Hippocampal formation (tissue), 2 donors: ENCODE data around the gene GMCL1.

Source experiments
- DNase-seq, 2 donors: peaks; one replicate each; lab custom pipeline; 2025; lab: John Stamatoyannopoulos, UW

GMCL1 gene

GRCh38 chr2:69926849-69927515, 97.5 kb downstream of the GMCL1 start:
- no peak for DNase-seq
